Measurements from ENCODE around the gene MTCL1.

The MTCL1 gene

GRCh38 chr18:8793445-8794155 is 88.2 kb downstream of the MTCL1 start:
- no peak for DNase-seq (ENCODE audit: low read depth)

GRCh38 chr18:8794156-8794933 is 89.0 kb downstream of the MTCL1 start:
- DNase-seq (ENCODE audit: low read depth): no peak

- no peak for DNase-seq (ENCODE audit: low read depth)
Measured at GRCh38 chr18:8794934-8795280, 89.6 kb downstream of the MTCL1 start.

- DNase-seq (ENCODE audit: low read depth): no peak
Measured at GRCh38 chr18:8795586-8796325, 90.4 kb downstream of the MTCL1 start.

GRCh38 chr18:8797206-8797605 is 91.8 kb downstream of the MTCL1 start:
- DNase-seq (ENCODE audit: low read depth): no peak

- no peak for DNase-seq (ENCODE audit: low read depth)
Measured at GRCh38 chr18:8799001-8799400, 93.6 kb downstream of the MTCL1 start.

- no peak for DNase-seq (ENCODE audit: low read depth)
Measured at GRCh38 chr18:8799596-8800441, 94.5 kb downstream of the MTCL1 start.

GRCh38 chr18:8800445-8800844 is 95.1 kb downstream of the MTCL1 start:
- no peak for DNase-seq (ENCODE audit: low read depth)

GRCh38 chr18:8800876-8801262 is 95.5 kb downstream of the MTCL1 start:
- DNase-seq (ENCODE audit: low read depth): no peak

GRCh38 chr18:8801263-8801901 is 96.0 kb downstream of the MTCL1 start:
- no peak for DNase-seq (ENCODE audit: low read depth)

- DNase-seq (ENCODE audit: low read depth): no peak
Measured at GRCh38 chr18:8802017-8802672, 96.8 kb downstream of the MTCL1 start.

GRCh38 chr18:8803063-8803795 is 97.9 kb downstream of the MTCL1 start:
- no peak for DNase-seq (ENCODE audit: low read depth)

GRCh38 chr18:8803957-8804356 is 98.6 kb downstream of the MTCL1 start:
- DNase-seq (ENCODE audit: low read depth): no peak

- DNase-seq (ENCODE audit: low read depth): no peak
Measured at GRCh38 chr18:8805552-8805951, 100.2 kb downstream of the MTCL1 start.

GRCh38 chr18:8806100-8806797 is 100.9 kb downstream of the MTCL1 start:
- DNase-seq (ENCODE audit: low read depth): no peak

- DNase-seq (ENCODE audit: low read depth): no peak
Measured at GRCh38 chr18:8806798-8807487, 101.6 kb downstream of the MTCL1 start.

- DNase-seq (ENCODE audit: low read depth): no peak
Measured at GRCh38 chr18:8807488-8807805, 102.1 kb downstream of the MTCL1 start.

GRCh38 chr18:8808001-8808400 is 102.6 kb downstream of the MTCL1 start:
- DNase-seq (ENCODE audit: low read depth): no peak

GRCh38 chr18:8809514-8809913 is 104.2 kb downstream of the MTCL1 start:
- DNase-seq (ENCODE audit: low read depth): no peak

All from activated T-cell treated with anti-CD3 and anti-CD28 coated beads for 1 hour (primary cell).